GF-D8 (cell line): ENCODE measurements around the gene HNRNPCL4.
"Not testable (repeated sequence)": the region's sequence is repeated elsewhere in the genome, so short reads cannot be mapped to it uniquely, and the experiment has no call there.

Source experiments
- DNase-seq: peaks from one replicate; lab custom pipeline; 2025; lab: John Stamatoyannopoulos, UW

Gene HNRNPCL4

DNA sequence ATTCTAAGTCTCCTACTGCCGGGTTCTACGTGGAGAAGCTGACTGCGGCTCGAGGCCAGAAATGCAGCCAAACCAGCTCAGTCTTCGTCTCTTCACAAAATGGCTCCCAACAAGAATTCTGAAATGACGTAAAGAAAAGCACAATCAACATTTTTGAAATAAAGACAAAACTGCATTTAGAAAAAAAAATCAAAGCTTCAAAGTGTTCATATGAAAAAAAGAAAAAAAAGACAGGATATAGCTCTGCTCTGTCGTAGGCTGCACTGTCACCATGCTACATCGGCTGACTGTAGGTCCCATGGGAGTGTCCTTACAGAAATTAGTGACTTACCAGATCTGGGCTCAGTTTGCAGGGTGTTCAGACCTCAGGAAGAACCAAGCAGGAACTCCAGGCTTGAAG lies at the start of gene HNRNPCL4:
Gene HNRNPCL4 (minus strand): TSS at position 101 of the 400 bp plus-strand sequence. CDS start 164 bp downstream, outside the sequence.
- DNase-seq = not testable (repeated sequence)

DNA sequence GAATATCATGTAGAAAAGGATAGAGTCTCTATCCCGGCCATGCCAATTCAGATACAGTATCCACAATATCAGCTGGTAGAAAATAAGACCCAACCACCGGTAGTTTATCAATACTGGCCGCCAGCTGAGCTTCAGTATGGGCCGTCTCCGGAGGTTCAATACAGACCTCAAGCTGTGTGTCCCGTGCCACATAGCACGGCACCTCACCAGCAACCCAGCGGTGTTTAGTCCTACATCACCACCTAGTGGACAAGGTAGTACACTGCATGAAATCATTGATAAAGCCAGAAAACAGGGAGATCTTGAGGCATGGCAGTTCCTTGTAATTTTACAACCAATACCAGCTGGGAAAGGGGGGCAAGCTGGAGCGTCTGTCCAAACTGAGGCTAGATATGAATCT lies 43.3 kb upstream of the HNRNPCL4 start:
- DNase-seq = not testable (repeated sequence)

DNA sequence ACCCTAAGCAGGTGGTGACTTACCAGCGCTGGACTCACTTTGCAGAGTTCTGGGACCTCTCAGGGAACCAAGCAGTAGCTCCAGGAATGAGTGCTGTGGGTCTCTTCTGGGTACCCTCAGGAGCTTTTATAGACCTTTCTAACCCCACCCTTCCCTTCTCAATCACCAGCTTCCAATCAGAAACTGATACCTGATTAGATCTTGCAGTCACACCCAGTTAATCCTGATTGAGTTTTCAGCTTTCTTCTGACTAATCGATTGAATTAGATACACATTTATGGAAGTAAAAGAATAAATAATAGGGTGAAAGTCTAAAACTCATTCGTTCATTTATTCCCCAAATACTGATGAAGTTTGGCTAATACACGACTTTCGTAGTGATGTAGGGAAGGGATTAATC lies 35.9 kb upstream of the HNRNPCL4 start, which contains the start of gene PRAMEF13:
Gene PRAMEF13 (minus strand): TSS at position 101 of the 400 bp plus-strand sequence. CDS start 1,820 bp downstream, outside the sequence.
- DNase-seq = not testable (repeated sequence)

DNA sequence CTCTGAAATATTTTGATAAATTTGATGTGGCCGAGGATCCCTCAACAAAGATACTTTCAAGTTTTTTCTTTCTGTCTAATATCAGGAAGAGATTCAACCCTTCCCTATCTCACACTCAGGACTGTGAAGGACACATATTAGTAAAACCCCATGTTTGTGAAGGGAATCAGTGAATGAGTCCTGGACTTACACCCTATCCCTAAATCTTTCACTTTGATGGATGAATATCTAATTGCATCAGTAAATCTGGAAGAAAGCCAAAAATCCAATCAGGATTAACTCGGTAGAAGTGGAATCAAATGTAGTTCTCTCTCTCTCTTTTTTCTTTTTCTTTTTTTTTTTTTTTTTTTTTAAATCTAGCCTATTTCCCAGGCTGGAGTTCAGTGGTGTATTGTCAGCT lies 6.1 kb upstream of the HNRNPCL4 start, which contains the start of gene PRAMEF9:
Gene PRAMEF9 (plus strand): TSS at position 301 of the 400 bp plus-strand sequence. CDS start 3,433 bp downstream, outside the sequence.
- not testable (repeated sequence) for DNase-seq

DNA sequence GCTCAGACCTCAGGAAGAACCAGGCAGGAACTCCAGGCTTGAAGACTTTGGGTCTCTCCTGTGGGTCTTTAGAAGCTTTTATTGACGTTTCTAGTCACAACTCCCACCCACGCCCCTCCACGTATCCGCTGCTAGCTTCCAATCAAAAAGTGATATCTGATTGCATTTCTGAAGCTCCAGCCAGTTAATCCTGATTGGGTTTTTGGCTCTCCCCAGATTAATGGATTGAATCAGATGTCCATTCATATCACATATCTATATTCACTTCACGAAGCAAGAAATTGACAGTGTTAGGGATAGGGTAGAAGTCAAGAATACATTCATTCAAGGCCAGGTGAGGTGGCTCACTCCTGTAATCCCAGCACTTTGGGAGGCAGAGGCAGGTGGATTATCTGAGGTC lies 9.5 kb downstream of the HNRNPCL4 start, which contains the start of gene PRAMEF26:
Gene PRAMEF26 (minus strand): TSS at position 101 of the 400 bp plus-strand sequence. CDS start 2,914 bp downstream, outside the sequence.
- not testable (repeated sequence) for DNase-seq

DNA sequence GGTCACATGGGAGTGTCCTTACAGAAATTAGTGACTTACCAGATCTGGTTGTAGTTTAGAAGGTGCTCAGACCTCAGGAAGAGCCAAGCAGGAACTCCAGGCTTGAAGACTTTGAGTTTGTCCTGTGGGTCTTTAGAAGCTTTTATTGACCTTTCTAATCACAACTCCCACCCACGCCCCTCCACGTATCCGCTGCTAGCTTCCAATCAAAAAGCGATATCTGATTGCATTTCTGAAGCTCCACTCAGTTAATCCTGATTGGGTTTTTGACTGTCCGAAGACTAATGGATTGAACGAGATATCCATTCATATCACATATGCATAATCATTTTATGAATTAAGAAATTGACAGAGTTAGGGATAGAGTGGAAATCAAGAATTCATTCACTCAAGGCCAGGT lies 48.7 kb downstream of the HNRNPCL4 start, which contains the start of gene HNRNPCL2:
Gene HNRNPCL2 (minus strand): TSS at position 101 of the 400 bp plus-strand sequence. CDS start 454 bp downstream, outside the sequence.
- DNase-seq = not testable (repeated sequence)
